Measurements from ENCODE around the gene ZMIZ2.

DNA sequence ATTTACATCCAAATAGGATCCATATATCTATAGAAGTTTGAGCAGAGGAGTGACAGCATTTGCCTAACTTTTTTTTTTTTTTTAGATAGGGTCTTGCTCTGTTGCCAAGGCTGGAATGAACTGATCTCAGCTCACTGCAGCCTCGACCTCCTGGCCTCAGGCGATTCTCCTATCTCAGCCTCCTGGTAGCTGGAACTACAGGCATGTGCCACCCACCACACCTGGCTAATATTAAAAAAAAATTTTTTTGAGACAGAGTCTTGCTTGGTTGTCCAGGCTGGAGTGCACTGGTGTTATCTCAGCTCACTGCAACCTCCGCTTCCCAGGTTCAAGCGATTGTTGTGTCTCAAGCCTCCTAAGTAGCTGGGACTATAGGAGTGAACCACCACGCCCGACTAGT is 62.9 kb downstream of the ZMIZ2 start:
- TF ChIP-seq, protein P1, sequence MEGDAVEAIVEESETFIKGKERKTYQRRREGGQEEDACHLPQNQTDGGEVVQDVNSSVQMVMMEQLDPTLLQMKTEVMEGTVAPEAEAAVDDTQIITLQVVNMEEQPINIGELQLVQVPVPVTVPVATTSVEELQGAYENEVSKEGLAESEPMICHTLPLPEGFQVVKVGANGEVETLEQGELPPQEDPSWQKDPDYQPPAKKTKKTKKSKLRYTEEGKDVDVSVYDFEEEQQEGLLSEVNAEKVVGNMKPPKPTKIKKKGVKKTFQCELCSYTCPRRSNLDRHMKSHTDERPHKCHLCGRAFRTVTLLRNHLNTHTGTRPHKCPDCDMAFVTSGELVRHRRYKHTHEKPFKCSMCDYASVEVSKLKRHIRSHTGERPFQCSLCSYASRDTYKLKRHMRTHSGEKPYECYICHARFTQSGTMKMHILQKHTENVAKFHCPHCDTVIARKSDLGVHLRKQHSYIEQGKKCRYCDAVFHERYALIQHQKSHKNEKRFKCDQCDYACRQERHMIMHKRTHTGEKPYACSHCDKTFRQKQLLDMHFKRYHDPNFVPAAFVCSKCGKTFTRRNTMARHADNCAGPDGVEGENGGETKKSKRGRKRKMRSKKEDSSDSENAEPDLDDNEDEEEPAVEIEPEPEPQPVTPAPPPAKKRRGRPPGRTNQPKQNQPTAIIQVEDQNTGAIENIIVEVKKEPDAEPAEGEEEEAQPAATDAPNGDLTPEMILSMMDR (IDR thresholded peaks at IDR 0.05), result no peak
- TF ChIP-seq POLR2A (IDR thresholded peaks at IDR 0.05), result no peak
